ENCODE results near the gene LIMS2. TPM values are rescaled to one million over a fixed set of nuclear protein-coding genes. Genes with fewer than 3 reads are reported as not detected.
A peak's percentile ranks its signal among the peaks of the same experiment; 100 is the strongest.

The LIMS2 gene
- polyA plus RNA-seq, 1 donor (not counting 4 experiments of a cell fraction or from before 2014, with no cell fraction given): not detected

DNA sequence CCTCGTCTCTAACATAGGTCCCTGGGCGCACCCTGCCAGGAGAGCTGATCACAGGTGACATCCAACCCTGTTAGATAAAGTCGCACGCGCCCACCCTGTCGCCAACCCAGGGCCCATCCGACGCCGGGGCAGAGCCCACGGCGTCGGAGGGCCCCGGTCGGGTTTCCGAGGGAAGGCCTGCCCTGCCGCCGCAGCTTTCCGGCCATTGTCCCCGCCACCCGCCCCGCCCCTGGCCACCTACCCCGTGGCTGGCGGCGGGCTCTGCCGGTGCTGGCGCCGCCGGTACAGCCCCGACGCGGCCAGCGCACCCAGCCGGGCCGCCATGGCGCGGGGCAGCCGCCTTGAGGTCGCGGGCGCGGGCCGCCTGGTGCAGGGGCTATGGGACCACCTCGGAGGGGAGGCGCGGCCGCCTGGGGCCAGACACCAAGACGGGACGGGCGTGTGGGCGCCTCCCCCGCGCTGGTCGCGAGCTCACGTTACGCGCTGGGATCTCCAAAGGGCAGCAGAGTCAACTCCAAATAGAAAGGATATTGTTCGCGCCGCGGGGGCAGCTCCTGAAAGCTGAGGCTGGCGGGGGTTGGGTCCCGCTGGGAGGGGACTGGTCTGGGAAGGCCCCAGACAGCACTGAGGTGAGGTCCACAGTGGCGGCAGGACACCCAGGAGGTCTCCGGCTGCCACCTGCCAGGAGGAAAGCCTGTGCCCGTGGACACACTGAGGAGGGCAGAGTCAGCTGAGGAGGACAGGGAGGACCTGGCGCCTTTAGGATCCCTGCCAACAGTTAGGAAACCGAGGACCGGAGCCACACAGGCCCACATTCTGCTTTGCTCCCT is 11.1 kb downstream of the LIMS2 start:
- no peak overlapping the region for H3K27ac ChIP-seq (ENCODE audit: control insufficient read depth, insufficient read depth, low read length)
- H3K9me3 ChIP-seq (ENCODE audit: control insufficient read depth, low read depth, low read length): no peaks in the 10 kb centered on the region
- H2AFZ ChIP-seq (ENCODE audit: control insufficient read depth, low read length): no peak overlapping the region
- no peak overlapping the region for H3K4me3 ChIP-seq (ENCODE audit: control insufficient read depth in 2 of 3, extremely low read depth in 1 of 3, insufficient read depth in 2 of 3, low read depth in 1 of 3, low read length in 3 of 3)
- FAIRE-seq (no peak), DNase-seq (ENCODE audit: low read depth, low spot score) (no peak)
- H3K9me1 ChIP-seq (ENCODE audit: control insufficient read depth, extremely low read depth, insufficient read depth, low read length): no peaks in the 10 kb centered on the region
- H3K4me2 ChIP-seq (ENCODE audit: control insufficient read depth, extremely low read depth, insufficient read depth, low read depth, low read length): no peak overlapping the region
- no peak overlapping the region for H3K9ac ChIP-seq (ENCODE audit: control insufficient read depth, extremely low read depth, insufficient read depth, low read length)
- dilution Hi-C loops (cut with MboI; ENCODE audit: extremely low pct_ligation_motif_present, low sequenced_read_pairs): no loop called here
- H3K27me3 ChIP-seq (ENCODE audit: control insufficient read depth, extremely low read depth, insufficient read depth, low read length): peaks cover 38% of the 10 kb centered on the region
- peak; percentile 8 for TF ChIP-seq EZH2 (IDR thresholded peaks at IDR 0.05; ENCODE audit: low read length)
- TF ChIP-seq, protein P1, sequence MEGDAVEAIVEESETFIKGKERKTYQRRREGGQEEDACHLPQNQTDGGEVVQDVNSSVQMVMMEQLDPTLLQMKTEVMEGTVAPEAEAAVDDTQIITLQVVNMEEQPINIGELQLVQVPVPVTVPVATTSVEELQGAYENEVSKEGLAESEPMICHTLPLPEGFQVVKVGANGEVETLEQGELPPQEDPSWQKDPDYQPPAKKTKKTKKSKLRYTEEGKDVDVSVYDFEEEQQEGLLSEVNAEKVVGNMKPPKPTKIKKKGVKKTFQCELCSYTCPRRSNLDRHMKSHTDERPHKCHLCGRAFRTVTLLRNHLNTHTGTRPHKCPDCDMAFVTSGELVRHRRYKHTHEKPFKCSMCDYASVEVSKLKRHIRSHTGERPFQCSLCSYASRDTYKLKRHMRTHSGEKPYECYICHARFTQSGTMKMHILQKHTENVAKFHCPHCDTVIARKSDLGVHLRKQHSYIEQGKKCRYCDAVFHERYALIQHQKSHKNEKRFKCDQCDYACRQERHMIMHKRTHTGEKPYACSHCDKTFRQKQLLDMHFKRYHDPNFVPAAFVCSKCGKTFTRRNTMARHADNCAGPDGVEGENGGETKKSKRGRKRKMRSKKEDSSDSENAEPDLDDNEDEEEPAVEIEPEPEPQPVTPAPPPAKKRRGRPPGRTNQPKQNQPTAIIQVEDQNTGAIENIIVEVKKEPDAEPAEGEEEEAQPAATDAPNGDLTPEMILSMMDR (optimal IDR thresholded peaks at IDR 0.05 in 1 of 3, IDR thresholded peaks at IDR 0.05 in 1 of 3, conservative IDR thresholded peaks at IDR 0.05 in 1 of 3; ENCODE audit: extremely low read depth in 1 of 3, insufficient read depth in 2 of 3, low read length in 3 of 3): no peak
- H3K79me2 ChIP-seq (ENCODE audit: control insufficient read depth, insufficient read depth, low read length): no peaks in the 10 kb centered on the region
- H3K4me1 ChIP-seq (ENCODE audit: control insufficient read depth, extremely low read depth, insufficient read depth, low read length): peaks cover 5% of the 10 kb centered on the region
- H4K20me1 ChIP-seq (ENCODE audit: control insufficient read depth, extremely low read depth, insufficient read depth, low read length): no peaks in the 10 kb centered on the region
- H3K36me3 ChIP-seq (ENCODE audit: control insufficient read depth in 2 of 2, extremely low read depth in 1 of 2, insufficient read depth in 2 of 2, low read length in 2 of 2): no peaks in the 10 kb centered on the region

DNA sequence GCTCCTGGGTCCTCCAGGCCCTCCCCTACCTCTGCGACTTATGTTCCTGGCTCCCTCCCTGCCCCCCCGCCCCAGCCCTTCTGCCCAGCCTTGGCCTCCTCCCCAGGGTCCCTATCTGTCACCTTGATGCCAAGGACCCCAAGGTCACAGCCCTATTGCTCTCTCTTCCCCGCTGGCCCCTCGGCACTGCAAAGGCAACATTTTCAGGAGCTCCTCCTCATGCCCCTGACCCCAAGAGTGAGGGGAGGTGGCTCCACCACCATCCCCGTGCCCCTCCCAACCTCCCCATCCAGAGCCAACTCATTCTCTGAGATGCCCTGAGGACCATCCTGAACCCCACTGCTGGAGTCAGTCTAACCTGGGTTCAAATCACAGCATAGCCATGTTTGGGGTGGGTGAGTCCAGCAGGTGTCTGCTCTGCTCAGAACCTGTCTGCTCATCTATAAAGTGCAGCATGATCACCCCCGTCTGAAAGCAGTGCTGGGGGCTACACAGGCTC is 11.7 kb downstream of the LIMS2 start:
- Histone ChIP-seq H2AFZ (ENCODE audit: control insufficient read depth, low read length) (no peak overlapping the region), H3K4me3 (ENCODE audit: control insufficient read depth in 2 of 3, extremely low read depth in 1 of 3, insufficient read depth in 2 of 3, low read depth in 1 of 3, low read length in 3 of 3) (no peak overlapping the region), H3K4me2 (ENCODE audit: control insufficient read depth, extremely low read depth, insufficient read depth, low read depth, low read length) (no peak overlapping the region), H3K9me3 (ENCODE audit: control insufficient read depth, low read depth, low read length) (no peaks in the 10 kb centered on the region), H3K9ac (ENCODE audit: control insufficient read depth, extremely low read depth, insufficient read depth, low read length) (no peak overlapping the region), H3K9me1 (ENCODE audit: control insufficient read depth, extremely low read depth, insufficient read depth, low read length) (no peaks in the 10 kb centered on the region), H3K79me2 (ENCODE audit: control insufficient read depth, insufficient read depth, low read length) (no peaks in the 10 kb centered on the region), H3K27me3 (ENCODE audit: control insufficient read depth, extremely low read depth, insufficient read depth, low read length) (peaks cover 38% of the 10 kb centered on the region), H4K20me1 (ENCODE audit: control insufficient read depth, extremely low read depth, insufficient read depth, low read length) (no peaks in the 10 kb centered on the region), H3K36me3 (ENCODE audit: control insufficient read depth in 2 of 2, extremely low read depth in 1 of 2, insufficient read depth in 2 of 2, low read length in 2 of 2) (no peaks in the 10 kb centered on the region), H3K27ac (ENCODE audit: control insufficient read depth, insufficient read depth, low read length) (no peak overlapping the region), H3K4me1 (ENCODE audit: control insufficient read depth, extremely low read depth, insufficient read depth, low read length) (peaks cover 5% of the 10 kb centered on the region)
- dilution Hi-C loops (cut with MboI; ENCODE audit: extremely low pct_ligation_motif_present, low sequenced_read_pairs): no loop called here
- DNase-seq (ENCODE audit: low read depth, low spot score) (no peak), FAIRE-seq (no peak)
- TF ChIP-seq, protein P1 (optimal IDR thresholded peaks at IDR 0.05 in 1 of 3, IDR thresholded peaks at IDR 0.05 in 1 of 3, conservative IDR thresholded peaks at IDR 0.05 in 1 of 3; ENCODE audit: extremely low read depth in 1 of 3, insufficient read depth in 2 of 3, low read length in 3 of 3): no peak
- TF ChIP-seq EZH2 (IDR thresholded peaks at IDR 0.05; ENCODE audit: low read length): peak; percentile 47
